H1 (cell line): Measurements from ENCODE around the gene GNB3. TPM values are rescaled to one million over a fixed set of nuclear protein-coding genes. Genes with fewer than 3 reads are reported as not detected.

Source experiments
- CTCF ChIA-PET: fragments of 300-600 bp; sonication (Branson Sonifier 250); formaldehyde crosslinking; loops from one replicate; lab custom pipeline; 2021; ENCODE audit not compliant: partially characterized antibody; lab: Charles Lee
- POLR2A ChIA-PET: fragments of 300-600 bp; sonication (Branson Sonifier 250); formaldehyde crosslinking; loops from one replicate; lab custom pipeline; 2021; ENCODE audit warnings: inconsistent platforms; ENCODE audit not compliant: partially characterized antibody; lab: Charles Lee
- DNase-seq, 2 experiments: peaks; one replicate each; pipeline versions ENCODE4 v3.0.0 to v3.0.0-alpha.2; 2010 to 2022; ENCODE audit warnings: low spot score in 2 of 2, low read depth in 1 of 2, mixed read lengths in 1 of 2
- FAIRE-seq: peaks from 2 replicates; lab custom pipeline; 2011; peaks lifted over from hg19 to GRCh38; lab: Jason Lieb, UNC
- H2AFZ ChIP-seq: 2 replicates; pipeline ENCODE4 v1.8.1; 2012; ENCODE audit warnings: low read length, inconsistent platforms
- H2AK5ac ChIP-seq: 2 replicates; pipeline ENCODE4 v1.6.1; 2013; ENCODE audit warnings: low read depth, low read length
- H2BK120ac ChIP-seq: replicated peaks from 2 replicates; pipeline ENCODE3; 2013; ENCODE audit warnings: low read depth, low read length, inconsistent platforms
- H2BK12ac ChIP-seq: 2 replicates; pipeline ENCODE4 v1.6.1; 2013; ENCODE audit warnings: low read depth, low read length
- H2BK15ac ChIP-seq: 2 replicates; pipeline ENCODE4 v1.6.1; 2013; ENCODE audit warnings: low read length
- H2BK20ac ChIP-seq: 2 replicates; pipeline ENCODE4 v1.6.1; 2013; ENCODE audit warnings: low read length
- H2BK5ac ChIP-seq: 2 replicates; pipeline ENCODE4 v1.6.1; 2013; ENCODE audit warnings: low read depth, low read length
- H3K14ac ChIP-seq: 2 replicates; pipeline ENCODE4 v1.6.1; 2013; ENCODE audit warnings: inconsistent platforms; ENCODE audit not compliant: insufficient read length
- H3K18ac ChIP-seq: 2 replicates; pipeline ENCODE4 v1.6.1; 2013; ENCODE audit warnings: low read length; ENCODE audit errors: extremely low read depth
- H3K23ac ChIP-seq: 2 replicates; pipeline ENCODE4 v1.6.1; 2013; ENCODE audit warnings: inconsistent platforms; ENCODE audit not compliant: insufficient read length
- H3K23me2 ChIP-seq: 2 replicates; pipeline ENCODE4 v1.6.1; 2013; ENCODE audit warnings: low read depth, low read length
- H3K27ac ChIP-seq: 2 replicates; pipeline ENCODE4 v1.6.1; 2011; ENCODE audit warnings: low read depth, low read length, inconsistent platforms
- H3K27me3 ChIP-seq, 4 experiments: replicated peaks in 1 of 4; 1 replicate in 1 of 4; 2 replicates in 3 of 4; pipeline versions ENCODE4 v1.6.1 to v1.8.1; 2011 to 2013; ENCODE audit warnings: low read length in 3 of 4, mild to moderate bottlenecking in 3 of 4, inconsistent platforms in 2 of 4, mixed read lengths in 2 of 4, moderate library complexity in 1 of 4; ENCODE audit not compliant: control insufficient read depth in 3 of 4, insufficient read depth in 3 of 4; ENCODE audit errors: extremely low read depth in 1 of 4
- H3K36me3 ChIP-seq, 4 experiments: 2 replicates each; pipeline versions ENCODE4 v1.6.1 to v1.8.1; 2011 to 2013; ENCODE audit warnings: mild to moderate bottlenecking in 4 of 4, low read length in 3 of 4, moderate library complexity in 2 of 4, control low read depth in 1 of 4, inconsistent platforms in 1 of 4; ENCODE audit not compliant: insufficient read depth in 4 of 4, control insufficient read depth in 2 of 4
- H3K4ac ChIP-seq: replicated peaks from 2 replicates; pipeline ENCODE3; 2013; ENCODE audit warnings: low read length, low read depth, mixed read lengths, inconsistent platforms; ENCODE audit not compliant: insufficient read length
- H3K4me1 ChIP-seq, 4 experiments: replicated peaks in 1 of 4; 1 replicate in 1 of 4; 2 replicates in 3 of 4; pipeline versions ENCODE4 v1.6.1 to v1.8.1; 2011 to 2013; ENCODE audit warnings: low read length in 3 of 4, inconsistent platforms in 2 of 4, mixed read lengths in 1 of 4; ENCODE audit not compliant: insufficient read depth in 4 of 4, control insufficient read depth in 3 of 4
- H3K4me2 ChIP-seq, 2 experiments: 2 replicates each; pipeline versions ENCODE4 v1.6.1 to v1.8.1; 2011 to 2013; ENCODE audit warnings: low read depth in 2 of 2, low read length in 2 of 2, control low read depth in 1 of 2, inconsistent platforms in 1 of 2, mild to moderate bottlenecking in 1 of 2; ENCODE audit not compliant: insufficient read depth in 1 of 2
- H3K4me3 ChIP-seq, 4 experiments: fragments of 200-600, 300-600 bp in 1 of 4; sonication (generic), shearing (Covaris generic), sonication (Bioruptor Twin) in 1 of 4; 2 replicates each; pipeline versions ENCODE4 v1.5.1 to v1.8.1; 2011 to 2016; ENCODE audit warnings: low read length in 4 of 4, low read depth in 3 of 4, control low read depth in 2 of 4, inconsistent platforms in 2 of 4, mild to moderate bottlenecking in 2 of 4, mixed read lengths in 1 of 4, moderate library complexity in 1 of 4; ENCODE audit not compliant: insufficient read depth in 2 of 4; ENCODE audit errors: extremely low read depth in 1 of 4
- H3K56ac ChIP-seq: replicated peaks from 2 replicates; pipeline ENCODE3; 2013; ENCODE audit warnings: low read depth, mild to moderate bottlenecking, mixed read lengths, low read length, inconsistent platforms; ENCODE audit not compliant: insufficient read length
- H3K79me1 ChIP-seq: 2 replicates; pipeline ENCODE4 v1.6.1; 2013; ENCODE audit warnings: low read depth, low read length, control low read depth
- H3K79me2 ChIP-seq, 2 experiments: 2 replicates each; pipeline versions ENCODE4 v1.6.1 to v1.8.1; 2012 to 2013; ENCODE audit warnings: low read length in 2 of 2, mild to moderate bottlenecking in 2 of 2, inconsistent platforms in 1 of 2; ENCODE audit not compliant: insufficient read depth in 2 of 2, control insufficient read depth in 1 of 2
- H3K9ac ChIP-seq, 4 experiments: replicated peaks in 1 of 4; 1 replicate in 1 of 4; 2 replicates in 3 of 4; pipeline versions ENCODE4 v1.6.1 to v1.8.1; 2011 to 2013; ENCODE audit warnings: low read depth in 3 of 4, low read length in 3 of 4, control low read depth in 2 of 4, mild to moderate bottlenecking in 2 of 4, moderate library complexity in 2 of 4, inconsistent platforms in 1 of 4; ENCODE audit errors: extremely low read depth in 1 of 4
- H3K9me3 ChIP-seq, 2 experiments: 2 replicates each; pipeline versions ENCODE4 v1.6.1 to v1.8.1; 2012 to 2013; ENCODE audit warnings: mild to moderate bottlenecking in 2 of 2, moderate library complexity in 2 of 2, control low read depth in 1 of 2, inconsistent platforms in 1 of 2, low read depth in 1 of 2, low read length in 1 of 2, mixed read lengths in 1 of 2; ENCODE audit not compliant: insufficient read depth in 2 of 2
- H4K20me1 ChIP-seq, 2 experiments: replicated peaks in 1 of 2; 2 replicates each; pipeline versions ENCODE3 to v1.8.1; 2011 to 2013; ENCODE audit warnings: inconsistent platforms in 2 of 2, low read length in 2 of 2, mild to moderate bottlenecking in 1 of 2; ENCODE audit not compliant: insufficient read depth in 2 of 2, control insufficient read depth in 1 of 2
- H4K5ac ChIP-seq: 2 replicates; pipeline ENCODE4 v1.6.1; 2013; ENCODE audit warnings: low read length, low read depth, mixed read lengths, inconsistent platforms; ENCODE audit not compliant: insufficient read length
- H4K8ac ChIP-seq: 2 replicates; pipeline ENCODE4 v1.8.0; 2013; ENCODE audit warnings: mild to moderate bottlenecking, moderate library complexity, low read length, inconsistent platforms; ENCODE audit not compliant: insufficient read depth; ENCODE audit errors: extremely low read depth
- H4K91ac ChIP-seq: replicated peaks from 2 replicates; pipeline ENCODE3; 2013; ENCODE audit warnings: low read length, mixed read lengths, inconsistent platforms; ENCODE audit not compliant: insufficient read length
- BRCA1 ChIP-seq: IDR thresholded peaks from 2 replicates; pipeline ENCODE4 v1.6.1; 2012; ENCODE audit warnings: low read depth, low read length, improper control_type of control experiment
- CHD2 ChIP-seq: IDR thresholded peaks from 2 replicates; pipeline ENCODE4 v1.6.1; 2012; ENCODE audit warnings: low read length, improper control_type of control experiment
- EGR1 ChIP-seq: IDR thresholded peaks from 2 replicates; pipeline ENCODE4 v1.6.1; 2011; ENCODE audit warnings: low read depth, low read length, borderline replicate concordance
- HDAC6 ChIP-seq: IDR thresholded peaks from one replicate; pipeline ENCODE4 v1.7.1; 2012; ENCODE audit warnings: low read depth, mild to moderate bottlenecking, inconsistent platforms, low read length, moderate library complexity
- JUN ChIP-seq: IDR thresholded peaks from 2 replicates; pipeline ENCODE4 v1.6.1; 2011; ENCODE audit warnings: low read depth, mild to moderate bottlenecking, improper control_type of control experiment, low read length
- KDM4A ChIP-seq: IDR thresholded peaks from one replicate; pipeline ENCODE4 v1.7.1; 2012; ENCODE audit warnings: low read depth, mild to moderate bottlenecking, moderate library complexity, low read length, inconsistent platforms; ENCODE audit not compliant: severe bottlenecking
- POLR2A ChIP-seq, 2 experiments: IDR thresholded peaks; 1 replicate in 1 of 2; 2 replicates in 1 of 2; pipeline ENCODE4 v1.6.1; 2011; ENCODE audit warnings: low read depth in 2 of 2, low read length in 2 of 2, mild to moderate bottlenecking in 2 of 2; ENCODE audit errors: control extremely low read depth in 1 of 2
- SIRT6 ChIP-seq: IDR thresholded peaks from one replicate; pipeline ENCODE4 v1.7.1; 2012; ENCODE audit warnings: low read length, inconsistent platforms
- SIX5 ChIP-seq: IDR thresholded peaks from 2 replicates; pipeline ENCODE4 v1.6.1; 2011; ENCODE audit warnings: mild to moderate bottlenecking, low read depth, low read length
- SP1 ChIP-seq: IDR thresholded peaks from 2 replicates; pipeline ENCODE4 v1.6.1; 2011; ENCODE audit warnings: low read depth, low read length
- SRF ChIP-seq: IDR thresholded peaks from 2 replicates; pipeline ENCODE4 v1.6.1; 2011; ENCODE audit warnings: mild to moderate bottlenecking, low read depth, low read length, moderate library complexity
- TBP ChIP-seq: IDR thresholded peaks from 2 replicates; pipeline ENCODE4 v1.6.1; 2011; ENCODE audit warnings: low read depth, low read length, improper control_type of control experiment
- TCF12 ChIP-seq: IDR thresholded peaks from 2 replicates; pipeline ENCODE4 v1.6.1; 2011; ENCODE audit warnings: low read depth, mild to moderate bottlenecking, low read length
- YY1 ChIP-seq: IDR thresholded peaks from 2 replicates; pipeline ENCODE4 v1.6.1; 2011; ENCODE audit warnings: low read depth, mild to moderate bottlenecking, low read length
- WGBS, 2 experiments: shearing (Covaris generic) in 1 of 2; methylation state at CpG; one replicate each; pipeline versions ENCODE4 v1.1.6 to v1.1.7; 2013 to 2015; ENCODE audit warnings: low lambda C conversion rate in 2 of 2, mixed read lengths in 2 of 2, inconsistent platforms in 1 of 2, low coverage in 1 of 2, missing lambda C conversion rate in 1 of 2; ENCODE audit not compliant: insufficient replicate concordance in 2 of 2, insufficient coverage in 1 of 2, insufficient read length in 1 of 2; ENCODE audit errors: extremely low coverage in 1 of 2, missing lambda C conversion rate in 1 of 2; 5-methylcytosine and 5-hydroxymethylcytosine counted together
- polyA plus RNA-seq, 7 experiments: library from polyadenylated mRNA; depleted of rRNA in 3 of 7; stranded (reverse) in 5 of 7; unstranded in 2 of 7; fragments of >200 nt in 5 of 7; fragments of 200-250 nt in 2 of 7; gene quantifications; 1 replicate in 5 of 7; 2 replicates in 1 of 7; 4 replicates in 1 of 7; pipeline versions ENCODE4 v1.2.1 to v1.2.3, GENCODE V29; 2011 to 2013; ENCODE audit warnings: missing spikeins in 2 of 7, mixed read lengths in 2 of 7
- total RNA-seq: library from RNA; stranded (reverse); fragmentation: NEBNext Ultra II Directional; extraction: Animal tissue kit (Norgen Biotek cat#: 25700); gene quantifications from 2 replicates; pipeline ENCODE4 v1.2.1, GENCODE V29; 2021
- TF ChIP-seq, protein P1 (sequence below): IDR thresholded peaks from 2 replicates; pipeline ENCODE4 v1.6.1; 2012; ENCODE audit warnings: inconsistent platforms

GNB3 gene
- total and polyA plus RNA-seq, 2 of the 8 experiments (the other 6 are each of a cell fraction or from before 2014, with no cell fraction given) = 9.9 TPM

- Histone ChIP-seq H3K4ac (no peak overlapping the region), H3K14ac (no peak overlapping the region), H3K4me3 (peak overlapping the region; percentile 31 to 63 (median 56)), H2BK5ac (no peak overlapping the region), H3K9me3 (no peaks in the 10 kb centered on the region), H3K9ac (peak overlapping the region in 3 of 4 experiments; percentile 61 to 72 (median 71); a peak in 5 of 7 replicates), H4K5ac (peak overlapping the region; percentile 53), H2BK15ac (0 out of 2 replicates have a peak overlapping the region, but pooled peaks have one; percentile 54), H3K27me3 (no peaks in the 10 kb centered on the region), H3K23me2 (no peaks in the 10 kb centered on the region), H2BK120ac (no peak overlapping the region), H2AFZ (peak overlapping the region; percentile 23; the same call in 1 of the 2 replicates), H3K4me2 (peak overlapping the region; percentile 47 to 69), H3K18ac (no peak overlapping the region), H3K36me3 (no peaks in the 10 kb centered on the region), H2AK5ac (0 out of 2 replicates have a peak overlapping the region, but pooled peaks have one; percentile 77), H3K23ac (no peak overlapping the region), H3K27ac (peak overlapping the region; percentile 64; the same call in 1 of the 2 replicates), H3K4me1 (peaks cover 0 to 9% (median 2%) of the 10 kb centered on the region in 4 experiments; a peak in 4 of 7 replicates), H4K8ac (no peak overlapping the region), H4K20me1 (no peaks in the 10 kb centered on the region), H3K56ac (no peak overlapping the region), H4K91ac (peak overlapping the region; percentile 2), H2BK12ac (peak overlapping the region; percentile 46; the same call in 1 of the 2 replicates), H2BK20ac (no peak overlapping the region), H3K79me2 (no peaks in the 10 kb centered on the region), H3K79me1 (no peaks in the 10 kb centered on the region)
- ChIA-PET CTCF (interaction anchor here (0.7 to 5.0 kb wide), 27 partner anchors 8 to 139 kb away, joined by 3 to 84 read pairs (median 5); partner anchors contain the start of genes C12orf57, CDCA3, ENO2 and MLF2), POLR2A (interaction anchor here (0.9 to 7.8 kb wide), 22 partner anchors 10 to 73 kb away, joined by 3 to 86 read pairs (median 6); partner anchors contain the start of genes C12orf57, ENO2, LRRC23 and RNU7-1)
- TF ChIP-seq SIX5 (no peak), BRCA1 (no peak), SRF (no peak), TCF12 (no peak), YY1 (no peak), POLR2A (IDR thresholded peaks at IDR 0.05; ENCODE audit: control extremely low read depth in 1 of 2, low read depth in 2 of 2, low read length in 2 of 2) (no peak), HDAC6 (no peak), SIRT6 (no peak), JUN (no peak), EGR1 (no peak), SP1 (no peak), CHD2 (no peak), TBP (no peak), KDM4A (no peak)
- TF ChIP-seq, protein P1, sequence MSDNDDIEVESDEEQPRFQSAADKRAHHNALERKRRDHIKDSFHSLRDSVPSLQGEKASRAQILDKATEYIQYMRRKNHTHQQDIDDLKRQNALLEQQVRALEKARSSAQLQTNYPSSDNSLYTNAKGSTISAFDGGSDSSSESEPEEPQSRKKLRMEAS = no peak
- 88% methylated on average over 5 of the region's 5 CpGs; no CpG with 5 or more reads in 1 of the 2 experiments for WGBS, 2 experiments
- no peak for DNase-seq
- FAIRE-seq = no peak
Observed at GRCh38 chr12:6891646-6892001, 50.9 kb downstream of the GNB3 start.
